HG02678 (cell line): Measurements from ENCODE around the gene ASCC3.
A peak's percentile ranks its signal among the peaks of the same experiment; 100 is the strongest.

Experiments
- ATAC-seq: cut with Tn5 transposase; IDR thresholded peaks from one replicate; pipeline ENCODE4 v1.9.1; 2021; ENCODE audit warnings: mild to moderate bottlenecking, moderate library complexity; ENCODE audit not compliant: unreplicated experiment

The ASCC3 gene

GRCh38 chr6:100468016-100468622 is 413.0 kb downstream of the ASCC3 start:
- ATAC-seq = no peak

- no peak for ATAC-seq
Observed at GRCh38 chr6:100467129-100468015, 413.8 kb downstream of the ASCC3 start.

- ATAC-seq = no peak
Observed at GRCh38 chr6:100466410-100467128, 414.6 kb downstream of the ASCC3 start.

- ATAC-seq = no peak
Observed at GRCh38 chr6:100465701-100466409, 415.3 kb downstream of the ASCC3 start.

GRCh38 chr6:100464903-100465700 is 416.0 kb downstream of the ASCC3 start, which contains the start of gene SIM1:
Gene SIM1, minus strand, starts transcription at chr6:100464921. Its CDS starts 1,453 bp downstream, at chr6:100463468.
- peak; percentile 86 for ATAC-seq

- no peak for ATAC-seq
Observed at GRCh38 chr6:100464162-100464851, 416.8 kb downstream of the ASCC3 start.

GRCh38 chr6:100463630-100464161 is 417.4 kb downstream of the ASCC3 start:
- ATAC-seq = no peak

- ATAC-seq = no peak
Observed at GRCh38 chr6:100462706-100463629, 418.2 kb downstream of the ASCC3 start.

- ATAC-seq = no peak
Observed at GRCh38 chr6:100461917-100462705, 419.0 kb downstream of the ASCC3 start.

GRCh38 chr6:100461278-100461916 is 419.7 kb downstream of the ASCC3 start:
- ATAC-seq = no peak

- ATAC-seq = no peak
Observed at GRCh38 chr6:100460650-100461204, 420.4 kb downstream of the ASCC3 start.

- no peak for ATAC-seq
Observed at GRCh38 chr6:100459592-100460184, 421.4 kb downstream of the ASCC3 start.

- ATAC-seq = no peak
Observed at GRCh38 chr6:100458841-100459591, 422.1 kb downstream of the ASCC3 start.
